ENCODE measurements around the gene SPRY1.

SPRY1 gene

GRCh38 chr4:123409334-123409733 is 12.7 kb downstream of the SPRY1 start:
- no peak for DNase-seq (ENCODE audit: low spot score)

DNA sequence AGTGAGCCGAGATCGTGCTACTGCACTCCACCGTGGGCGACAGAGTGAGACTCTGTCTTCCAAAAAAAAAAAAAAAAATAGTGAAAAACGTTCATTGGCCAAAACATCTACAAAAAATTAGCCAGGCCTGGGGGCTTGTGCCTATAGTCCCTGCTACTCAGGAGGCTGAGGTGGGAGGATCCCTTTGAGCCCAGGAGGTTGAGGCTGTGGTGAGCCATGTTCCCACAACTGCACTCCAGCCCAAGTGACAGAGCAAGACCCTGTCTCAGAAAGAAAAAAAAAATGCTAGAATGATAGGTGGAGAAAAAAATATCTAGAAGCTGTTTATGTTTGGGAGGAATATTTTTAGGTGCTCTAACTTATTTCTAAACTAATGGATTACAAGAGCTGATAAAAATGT is 14.9 kb downstream of the SPRY1 start:
- no peak for DNase-seq (ENCODE audit: low spot score)

DNA sequence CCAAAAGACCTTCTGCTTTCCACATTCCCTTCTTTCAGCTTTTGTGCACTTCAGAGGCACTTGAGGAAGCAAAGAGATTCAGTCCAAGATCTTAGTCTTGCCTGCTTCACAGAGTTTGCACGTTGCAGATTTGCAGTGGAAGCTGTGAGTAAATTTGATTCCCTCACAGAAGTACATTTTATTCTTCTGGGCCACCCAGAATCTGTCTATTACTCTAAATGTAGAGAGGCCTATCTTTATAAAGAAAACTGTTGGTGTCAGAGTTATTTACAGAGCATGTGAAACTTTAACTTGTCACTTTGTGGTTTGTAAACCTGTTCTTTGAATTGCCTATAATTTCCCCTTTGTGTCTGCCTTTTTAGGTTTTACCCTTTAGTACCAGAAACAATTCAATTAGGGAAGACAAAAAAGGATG is 15.5 kb downstream of the SPRY1 start:
- no peak for DNase-seq (ENCODE audit: low spot score)

GRCh38 chr4:123412700-123413512 is 16.3 kb downstream of the SPRY1 start:
- DNase-seq (ENCODE audit: low spot score): no peak

DNA sequence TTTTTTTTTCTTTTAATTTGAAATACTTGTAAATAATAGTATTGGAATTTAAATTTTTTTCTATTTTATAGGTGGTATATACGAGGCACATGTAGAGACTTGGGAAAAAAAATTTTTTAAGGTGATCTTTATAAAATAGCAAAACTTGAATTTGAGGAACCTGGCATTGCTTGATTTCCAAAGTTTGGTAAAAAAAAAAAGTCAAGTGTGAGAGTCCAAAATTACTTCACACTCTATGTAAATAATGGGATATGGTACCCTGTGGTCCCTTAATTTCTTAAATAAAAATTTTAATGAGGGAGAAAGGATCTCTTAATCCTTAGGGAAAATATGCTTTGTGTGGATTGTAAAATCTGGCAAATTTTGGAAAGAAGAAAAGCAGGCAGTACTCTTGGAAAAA is 19.0 kb downstream of the SPRY1 start:
- no peak for DNase-seq (ENCODE audit: low spot score)

DNA sequence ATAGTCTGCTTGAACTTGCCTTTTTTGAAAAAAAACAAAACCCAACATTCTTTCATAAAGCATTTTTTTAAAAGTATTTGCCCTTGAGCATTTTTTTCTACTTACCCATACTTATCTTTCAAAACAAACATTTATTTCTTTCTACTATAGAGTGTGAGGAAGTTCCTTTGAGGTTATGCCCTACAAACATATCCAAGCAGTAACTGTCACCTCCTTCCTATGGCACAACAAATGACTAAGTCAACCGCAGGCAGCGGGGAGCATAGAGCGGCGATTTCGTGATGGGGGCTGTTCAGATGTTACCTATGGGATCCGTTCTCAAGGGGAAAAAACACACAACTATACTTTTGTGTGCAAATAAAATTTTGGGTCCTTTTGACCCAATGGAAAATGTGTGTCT is 19.4 kb downstream of the SPRY1 start:
- no peak for DNase-seq (ENCODE audit: low spot score)

DNA sequence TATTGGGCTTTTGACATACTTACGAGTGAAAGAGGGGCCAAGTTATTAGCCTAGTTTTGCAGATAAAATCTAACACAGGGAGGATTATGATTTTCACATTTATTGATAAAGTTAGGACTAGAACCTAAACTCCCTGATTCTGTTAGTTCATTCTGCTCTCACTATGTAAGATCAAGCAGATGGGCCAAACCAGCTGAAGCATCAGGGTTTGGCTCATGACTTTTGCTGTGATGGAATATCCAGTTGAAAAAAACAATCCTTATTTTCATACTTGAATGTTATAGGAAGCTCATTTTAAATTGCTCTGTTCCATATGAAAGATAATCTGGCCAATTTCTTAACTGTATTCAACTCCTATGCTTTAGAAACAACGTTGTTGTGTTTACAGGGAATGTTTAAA is 21.2 kb downstream of the SPRY1 start:
- no peak for DNase-seq (ENCODE audit: low spot score)

DNA sequence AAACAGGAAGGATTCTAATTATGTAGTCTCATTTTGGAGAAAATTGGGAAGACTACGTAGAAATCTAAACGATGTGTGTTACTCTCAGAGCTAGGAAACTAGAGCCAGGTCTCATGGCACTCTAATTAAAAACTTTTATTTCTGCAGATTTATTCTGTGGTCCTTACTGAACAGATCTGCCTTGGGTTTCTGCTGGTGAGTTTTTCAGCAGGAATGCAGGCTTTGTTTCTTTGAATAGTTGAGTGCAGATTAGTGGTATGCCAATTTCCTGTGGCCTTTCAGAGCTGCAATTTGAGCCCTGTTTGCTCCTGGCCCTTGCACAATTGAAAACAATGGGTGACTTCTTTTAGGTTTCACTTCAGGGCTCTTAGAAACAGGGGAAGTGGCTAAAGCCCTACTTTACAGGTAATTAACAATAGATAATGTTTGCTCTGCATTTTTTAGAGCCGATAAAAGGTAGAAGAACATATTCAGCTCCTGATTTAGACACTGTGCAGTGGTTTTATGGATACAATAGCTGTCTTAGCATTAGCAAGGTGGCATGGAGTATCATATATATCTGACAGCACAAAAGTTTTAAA is 21.8 kb downstream of the SPRY1 start:
- DNase-seq (ENCODE audit: low spot score): no peak

DNA sequence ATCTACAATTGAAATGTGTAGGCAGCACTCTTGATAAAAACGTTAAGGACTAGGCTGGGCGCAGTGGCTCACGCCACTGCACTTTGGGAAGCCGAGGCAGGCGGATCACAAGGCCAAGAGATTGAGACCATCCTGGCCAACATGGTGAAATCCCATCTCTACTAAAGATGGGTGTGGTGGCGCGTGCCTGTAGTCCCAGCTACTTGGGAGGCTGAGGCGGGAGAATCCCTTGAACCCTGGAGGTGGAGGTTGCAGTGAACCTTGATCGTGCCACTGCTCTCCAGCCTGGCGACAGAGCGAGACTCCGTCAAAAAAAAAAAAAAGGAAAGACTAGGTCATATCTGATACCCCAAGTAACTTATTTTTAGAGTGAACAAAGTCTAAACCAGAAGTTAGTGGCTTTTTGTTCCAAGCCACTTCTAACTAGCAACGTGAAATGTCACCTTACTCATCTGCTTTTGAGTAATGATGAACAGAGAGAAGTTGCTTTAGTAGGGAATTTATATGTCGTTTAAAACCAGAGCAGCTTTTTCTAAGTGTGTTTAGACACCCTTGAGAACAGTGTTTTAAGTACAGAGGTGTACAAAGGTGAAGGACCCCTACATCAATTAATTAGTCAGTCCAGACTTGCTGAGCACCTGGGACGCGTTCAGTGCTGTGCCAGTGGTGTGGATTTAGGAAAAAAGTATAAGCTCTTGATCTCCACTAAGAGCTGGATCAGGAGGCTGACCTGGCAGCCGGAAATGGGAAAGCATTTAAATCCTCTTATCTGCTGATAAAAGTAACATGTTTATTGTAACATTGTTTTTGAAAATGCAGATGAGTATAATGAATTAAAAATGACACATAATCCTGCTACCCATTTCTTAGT is 23.5 kb downstream of the SPRY1 start:
- no peak for DNase-seq (ENCODE audit: low spot score)

DNA sequence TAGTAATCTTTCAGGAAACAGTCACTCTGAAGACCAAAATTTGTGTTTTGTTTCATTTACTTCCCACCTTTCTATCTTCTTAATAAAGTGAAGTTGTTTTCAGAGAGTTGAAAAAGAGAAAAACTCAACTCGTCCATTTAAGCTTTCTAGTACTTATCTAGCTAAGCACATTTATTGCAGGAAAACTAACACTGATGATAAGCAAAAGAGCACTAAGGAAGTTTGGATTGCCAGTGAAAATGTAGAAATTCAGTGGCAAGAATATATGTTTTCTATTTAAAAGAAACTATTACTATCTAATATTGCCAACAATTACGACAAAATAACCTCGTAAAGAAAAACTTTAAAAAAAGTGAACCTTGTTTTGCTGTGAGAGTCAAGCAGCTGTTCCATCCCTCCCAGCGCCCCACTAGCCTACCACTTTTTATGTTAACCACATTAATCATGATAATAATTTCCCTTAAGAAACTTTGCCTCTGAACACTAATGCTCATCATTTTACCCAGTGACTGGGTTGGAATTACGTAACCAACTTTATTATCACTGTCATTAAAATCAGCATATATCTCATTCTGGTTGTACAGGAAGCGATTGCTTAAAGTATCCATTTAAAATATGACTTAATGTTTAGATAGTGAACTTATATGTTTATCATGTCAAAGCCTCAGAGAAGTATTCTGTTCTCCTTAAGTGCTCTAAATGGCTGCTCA is 24.8 kb downstream of the SPRY1 start:
- DNase-seq (ENCODE audit: low spot score): no peak

GRCh38 chr4:123421937-123422781 is 25.6 kb downstream of the SPRY1 start:
- no peak for DNase-seq (ENCODE audit: low spot score)

GRCh38 chr4:123423819-123424218 is 27.2 kb downstream of the SPRY1 start:
- no peak for DNase-seq (ENCODE audit: low spot score)

GRCh38 chr4:123427951-123428350 is 31.4 kb downstream of the SPRY1 start:
- DNase-seq (ENCODE audit: low spot score): no peak

DNA sequence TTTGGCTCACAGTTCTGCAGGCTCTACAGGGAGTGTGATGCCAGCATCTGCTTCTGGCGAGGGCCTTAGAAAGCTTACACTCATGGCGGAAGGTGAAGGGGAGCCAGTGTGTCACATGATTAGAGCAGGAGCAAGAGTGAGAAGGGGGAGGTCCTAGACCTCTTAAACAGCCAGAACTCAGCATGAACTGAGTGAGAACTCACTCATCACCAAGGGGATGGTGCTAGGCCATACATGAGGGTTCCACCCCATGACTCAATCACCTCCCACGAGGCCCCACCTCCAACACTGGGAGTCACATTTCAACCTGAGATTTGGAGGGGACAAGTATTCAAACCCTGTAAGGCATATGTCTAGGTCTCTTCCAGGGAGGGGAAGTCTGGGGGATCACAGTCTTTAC is 33.4 kb downstream of the SPRY1 start:
- DNase-seq (ENCODE audit: low spot score): no peak

DNA sequence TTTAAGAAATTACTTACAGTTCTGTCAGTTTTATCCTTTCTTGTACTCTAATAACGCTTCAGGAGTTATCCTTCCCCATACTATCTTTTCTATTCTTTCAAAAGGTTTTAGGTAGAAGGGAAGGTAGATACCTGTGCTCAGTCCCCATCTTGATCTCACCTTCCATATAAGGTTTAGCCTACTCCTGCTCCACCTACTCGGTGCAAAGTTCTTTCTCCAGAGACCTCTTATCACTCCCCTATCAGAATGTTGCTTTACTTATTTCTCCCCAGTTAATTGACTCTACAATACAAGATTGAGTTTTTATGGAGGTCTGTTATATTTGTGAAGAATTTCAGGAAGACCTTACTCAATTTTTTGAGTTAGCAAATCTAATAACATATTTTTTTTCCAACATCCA is 33.9 kb downstream of the SPRY1 start:
- no peak for DNase-seq (ENCODE audit: low spot score)

- no peak for DNase-seq (ENCODE audit: low spot score)
Measured at GRCh38 chr4:123433573-123433972, 37.0 kb downstream of the SPRY1 start.

DNA sequence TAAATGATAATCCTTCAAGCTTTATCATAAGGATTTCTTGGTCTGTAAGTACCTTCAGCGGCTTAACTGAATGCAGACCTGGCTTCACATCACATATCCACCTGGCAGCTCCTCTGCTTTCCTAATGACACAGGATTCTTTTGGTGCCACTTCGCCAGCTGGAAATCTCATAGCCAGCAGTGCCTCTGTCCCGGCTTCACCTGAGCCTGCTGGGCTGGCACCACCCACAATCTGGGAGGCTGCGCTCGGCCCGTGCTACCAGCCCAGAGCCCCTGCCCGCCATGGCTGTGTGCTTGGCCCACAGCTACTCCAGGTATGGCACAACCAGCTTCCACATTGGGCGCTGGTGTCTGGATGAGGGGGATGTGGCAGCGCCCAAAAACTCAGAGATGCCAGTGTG is 37.4 kb downstream of the SPRY1 start:
- no peak for DNase-seq (ENCODE audit: low spot score)

DNA sequence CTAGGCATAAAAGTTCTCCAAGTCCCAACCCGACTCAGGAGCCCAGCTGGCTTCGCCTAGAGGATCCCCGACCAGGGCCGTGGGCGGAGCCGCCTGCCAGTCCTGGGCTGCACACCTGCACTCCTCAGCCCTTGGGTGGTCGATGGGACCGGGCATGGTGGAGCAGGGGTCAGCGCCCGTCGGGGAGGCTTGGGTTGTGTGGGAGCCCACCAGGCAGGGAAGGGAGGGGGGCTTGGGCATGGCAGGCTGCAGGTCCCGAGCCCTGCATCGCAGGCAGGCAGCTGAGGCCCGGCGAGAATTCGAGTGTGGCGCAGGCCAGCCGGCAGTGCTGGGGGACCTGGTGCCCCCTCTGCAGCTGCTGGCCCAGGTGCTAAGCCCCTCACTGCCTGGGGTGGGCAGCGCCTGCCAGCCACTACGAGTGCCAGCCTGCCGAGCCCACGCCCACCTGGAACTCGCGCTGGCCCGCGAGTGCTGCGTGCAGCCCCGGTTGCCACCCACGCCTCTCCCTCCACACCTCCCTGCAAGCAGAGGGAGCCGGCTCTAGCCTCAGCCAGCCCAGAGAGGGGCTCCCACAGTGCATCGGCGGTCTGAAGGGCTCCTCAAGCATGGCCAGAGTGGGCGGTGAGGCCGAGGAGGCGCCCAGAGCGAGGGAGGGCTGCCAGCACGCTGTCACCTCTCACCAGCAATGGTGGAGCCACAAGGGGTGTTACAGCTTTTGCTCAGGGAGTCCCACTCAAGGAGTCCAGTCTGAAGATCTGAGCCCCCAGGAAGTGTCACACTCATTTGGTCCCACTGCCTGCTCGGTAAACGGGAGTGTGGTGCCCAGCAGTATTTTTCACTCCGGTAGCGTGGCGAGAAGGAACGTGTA is 38.9 kb downstream of the SPRY1 start:
- no peak for DNase-seq (ENCODE audit: low spot score)

DNA sequence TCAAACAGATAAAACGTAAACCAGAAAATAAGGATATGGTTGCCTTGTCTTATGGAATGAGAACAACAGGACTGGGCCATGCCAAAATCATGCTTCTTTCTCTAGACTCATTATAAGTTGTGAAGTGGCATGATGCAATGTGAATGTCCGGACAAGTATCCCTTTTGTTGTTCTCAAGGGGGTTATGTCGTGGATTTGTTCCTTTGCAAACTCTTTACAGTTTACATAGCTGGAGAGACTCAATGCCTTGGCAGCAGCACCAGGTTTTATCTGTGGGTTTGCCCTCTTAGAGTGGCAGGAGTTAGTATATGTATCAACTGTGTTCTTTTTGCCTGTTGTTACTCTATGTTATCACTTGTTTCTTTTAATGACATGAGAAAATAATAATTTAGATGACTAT is 41.4 kb downstream of the SPRY1 start:
- DNase-seq (ENCODE audit: low spot score): no peak

All from hematopoietic multipotent progenitor cell treated with erythropoietin and hydrocortisone succinate and interleukin-3 and kit ligand, for 17 days (in vitro differentiated cells).